GM19351 (cell line): ENCODE results near the gene ACTR3C.
"Not testable (repeated sequence)": the region's sequence is repeated elsewhere in the genome, so short reads cannot be mapped to it uniquely, and the experiment has no call there.

Experiments used
- ATAC-seq: cut with Tn5 transposase; IDR thresholded peaks from one replicate; pipeline ENCODE4 v1.9.1; 2021; ENCODE audit warnings: mild to moderate bottlenecking, moderate library complexity; ENCODE audit not compliant: unreplicated experiment

Gene ACTR3C

GRCh38 chr7:150219941-150220658 is 103.2 kb downstream of the ACTR3C start:
- ATAC-seq, result not testable (repeated sequence)

DNA sequence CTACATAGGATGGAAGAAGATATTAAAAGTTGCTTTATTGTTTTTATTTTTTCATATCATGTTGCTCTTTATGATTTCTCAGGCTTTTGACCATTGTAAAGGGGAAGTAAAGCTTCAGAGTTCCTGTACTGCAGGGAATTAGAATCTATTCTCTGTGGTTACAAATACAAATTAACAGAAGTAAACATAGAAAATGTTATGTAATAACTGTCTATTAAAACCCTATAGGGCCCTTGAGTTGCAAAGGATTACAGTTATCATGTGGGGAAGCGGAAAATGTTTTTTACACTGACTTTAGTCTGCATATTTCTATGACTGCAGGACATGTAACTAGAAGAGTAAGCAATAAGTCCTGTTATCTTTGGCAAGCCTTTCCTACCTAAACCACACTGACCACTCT is 116.5 kb downstream of the ACTR3C start:
- not testable (repeated sequence) for ATAC-seq

DNA sequence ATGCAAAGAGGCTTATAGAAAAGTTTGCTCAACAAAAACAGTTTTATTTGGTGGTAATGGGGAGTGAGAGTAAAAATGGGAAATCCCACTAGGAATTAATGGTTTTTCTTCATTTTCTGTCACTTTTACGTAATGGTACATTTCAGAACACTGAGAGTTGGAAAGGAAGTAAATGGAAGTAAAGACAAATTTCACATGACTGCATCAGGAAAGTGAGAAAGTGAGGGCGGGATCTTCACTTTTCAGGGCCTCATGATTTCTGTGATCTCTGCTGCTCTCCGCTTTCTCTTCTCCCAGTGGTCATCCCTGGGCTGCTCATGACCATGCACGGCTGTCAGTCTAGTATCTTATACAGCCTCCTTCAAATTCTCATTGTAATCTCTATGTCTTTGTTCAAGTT is 117.5 kb downstream of the ACTR3C start:
- not testable (repeated sequence) for ATAC-seq

DNA sequence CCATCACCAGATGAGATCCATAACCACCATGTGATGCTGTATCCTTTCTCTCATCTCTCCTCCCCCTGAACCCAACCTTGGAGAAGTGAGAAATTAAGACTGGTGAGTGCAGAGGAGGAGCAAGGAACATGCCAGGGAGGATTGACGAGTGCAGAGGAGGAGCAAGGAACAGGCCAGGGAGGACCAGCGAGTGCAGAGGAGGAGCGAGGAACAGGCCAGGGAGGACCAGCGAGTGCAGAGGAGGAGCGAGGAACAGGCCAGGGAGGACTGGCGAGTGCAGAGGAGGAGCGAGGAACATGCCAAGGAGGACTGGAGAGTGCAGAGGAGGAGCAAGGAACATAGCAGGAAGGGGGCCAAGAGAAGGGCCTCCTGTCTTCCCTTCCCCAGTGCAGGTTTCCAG is 118.8 kb downstream of the ACTR3C start:
- ATAC-seq, result not testable (repeated sequence)

DNA sequence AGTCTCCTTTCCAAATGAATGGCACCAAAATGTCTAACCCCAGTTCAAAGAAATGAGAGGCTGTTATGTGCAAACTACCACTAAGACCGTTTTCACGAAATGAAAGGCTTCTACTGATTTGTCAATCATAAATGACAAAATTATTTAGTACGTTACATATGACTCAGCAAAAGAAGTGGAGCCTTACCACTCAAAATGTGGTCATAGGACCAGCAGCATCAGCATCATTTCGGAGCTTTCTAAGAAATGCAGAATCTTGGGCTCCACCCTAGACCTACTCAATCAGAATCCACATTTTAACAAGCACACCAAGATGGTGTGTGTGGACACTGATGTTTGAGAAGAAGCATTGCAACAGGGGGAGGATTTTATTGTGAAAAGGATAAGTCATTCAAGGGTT is 120.5 kb downstream of the ACTR3C start:
- ATAC-seq, result not testable (repeated sequence)
